ENCODE measurements around the gene TMED10. TPM values are rescaled to one million over a fixed set of nuclear protein-coding genes. Genes with fewer than 3 reads are reported as not detected.
"Not testable (repeated sequence)": the region's sequence is repeated elsewhere in the genome, so short reads cannot be mapped to it uniquely, and the experiment has no call there.

Gene TMED10
- total RNA-seq, 1 donor from 2014 or later: 330 TPM

GRCh38 chr14:75191100-75191499, 14.7 kb upstream of the TMED10 start:
- DNase-seq (ENCODE audit: low spot score): peak; percentile 37

DNA sequence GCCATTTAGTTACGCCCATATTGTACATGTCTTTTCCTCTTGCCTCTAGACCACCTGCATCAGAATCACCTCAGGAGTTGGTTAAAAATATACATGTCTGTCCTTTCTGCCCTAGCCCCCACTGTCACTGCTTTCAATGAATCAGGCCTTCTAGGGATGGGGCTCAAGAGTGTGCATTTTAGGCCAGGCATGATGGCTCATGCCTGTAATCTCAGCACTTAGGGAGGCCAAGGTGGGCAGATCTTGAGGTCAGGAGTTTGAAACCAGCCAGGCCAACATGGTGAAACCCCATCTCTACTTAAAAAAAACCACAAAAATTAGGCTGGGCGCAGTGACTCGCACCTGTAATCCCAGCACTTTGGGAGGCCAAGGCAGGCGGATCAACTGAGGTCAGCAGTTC, 13.6 kb upstream of the TMED10 start:
- no peak for DNase-seq (ENCODE audit: low spot score)

GRCh38 chr14:75188520-75189268, 12.3 kb upstream of the TMED10 start:
- DNase-seq (ENCODE audit: low spot score): no peak

GRCh38 chr14:75188086-75188485, 11.7 kb upstream of the TMED10 start:
- DNase-seq (ENCODE audit: low spot score): no peak

DNA sequence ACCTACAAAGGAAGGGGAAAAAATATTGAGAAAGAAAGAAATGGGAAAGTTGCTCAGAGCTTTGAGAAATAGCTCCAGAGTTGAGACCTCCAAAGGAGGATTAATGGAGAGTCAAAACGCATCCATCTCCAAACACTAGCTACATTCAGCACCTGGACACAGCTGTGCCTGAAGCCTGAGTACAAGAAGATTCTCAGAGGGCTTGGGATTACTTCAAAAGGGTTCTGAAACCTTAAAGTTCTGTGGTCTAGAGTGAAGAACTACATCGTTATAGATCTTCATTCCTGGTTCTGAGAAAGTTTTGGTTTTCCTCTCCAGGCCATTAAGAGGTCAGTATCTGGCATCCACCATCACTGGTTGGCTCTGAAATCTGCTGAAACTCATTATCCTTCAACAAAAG, 10.5 kb upstream of the TMED10 start:
- no peak for DNase-seq (ENCODE audit: low spot score)

GRCh38 chr14:75185251-75186040, 9.0 kb upstream of the TMED10 start:
- no peak for DNase-seq (ENCODE audit: low spot score)

DNA sequence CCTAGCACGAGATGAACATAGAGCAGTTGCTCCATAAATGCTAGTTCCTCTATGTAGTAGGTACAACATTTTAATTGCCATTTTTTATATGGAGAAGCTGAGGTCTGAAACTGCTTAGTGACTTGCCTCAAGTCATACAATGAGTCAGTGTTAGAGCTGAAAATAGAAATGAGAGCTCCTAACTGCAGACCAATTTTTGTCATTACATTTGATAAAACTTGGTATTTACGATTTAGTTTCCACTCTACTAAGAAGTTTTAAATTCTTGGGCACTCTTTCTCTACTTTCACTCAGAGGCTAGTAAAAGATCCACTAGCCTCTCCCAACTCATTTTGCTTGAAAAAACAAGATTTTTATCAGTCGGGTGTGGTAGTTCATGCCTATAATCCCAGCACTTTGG, 8.1 kb upstream of the TMED10 start:
- no peak for DNase-seq (ENCODE audit: low spot score)

GRCh38 chr14:75184039-75184438, 7.6 kb upstream of the TMED10 start:
- no peak for DNase-seq (ENCODE audit: low spot score)

- no peak for DNase-seq (ENCODE audit: low spot score)
Measured at GRCh38 chr14:75183225-75183624, 6.8 kb upstream of the TMED10 start.

GRCh38 chr14:75182821-75183220, 6.4 kb upstream of the TMED10 start:
- no peak for DNase-seq (ENCODE audit: low spot score)

- not testable (repeated sequence) for DNase-seq (ENCODE audit: low spot score)
Measured at GRCh38 chr14:75182163-75182562, 5.8 kb upstream of the TMED10 start.

DNA sequence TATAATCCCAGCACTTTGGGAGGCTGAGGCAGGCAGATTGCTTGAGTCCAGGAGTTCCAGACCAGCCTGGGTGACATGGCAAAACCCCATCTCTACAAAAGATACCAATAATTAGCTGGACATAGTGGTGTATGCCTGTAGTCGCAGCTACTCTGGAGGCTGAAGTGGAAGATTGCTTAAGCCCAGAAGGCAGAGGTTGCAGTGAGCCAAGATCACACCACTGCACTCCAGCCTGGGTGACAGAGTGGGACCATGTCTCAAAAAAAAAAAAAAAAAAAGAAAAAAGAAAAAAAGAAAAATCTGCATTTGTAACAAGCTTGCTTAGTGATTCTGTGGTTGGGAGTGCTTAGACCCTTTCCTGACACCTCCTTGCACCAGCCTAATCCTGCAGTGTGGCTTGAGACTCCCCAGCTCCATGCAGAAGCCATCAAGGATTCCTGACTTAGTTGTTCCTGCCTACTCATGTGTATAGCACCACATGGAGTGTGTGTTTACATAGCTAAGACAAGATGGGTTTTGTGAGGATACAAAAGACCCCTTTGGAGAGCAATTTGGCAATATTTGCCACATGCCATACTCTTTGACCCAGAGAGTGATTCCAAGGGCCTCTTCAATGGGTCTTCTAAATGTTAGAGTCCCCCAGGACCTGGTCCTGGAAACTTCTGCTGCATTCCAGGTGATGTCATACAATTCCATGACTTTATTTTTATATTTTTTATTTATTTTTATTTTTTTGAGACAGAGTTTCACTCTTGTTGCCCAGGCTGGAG, 5.1 kb upstream of the TMED10 start:
- no peak for DNase-seq (ENCODE audit: low spot score)

GRCh38 chr14:75175677-75176141, 703 bp downstream of the TMED10 start:
- DNase-seq (ENCODE audit: low spot score): no peak

DNA sequence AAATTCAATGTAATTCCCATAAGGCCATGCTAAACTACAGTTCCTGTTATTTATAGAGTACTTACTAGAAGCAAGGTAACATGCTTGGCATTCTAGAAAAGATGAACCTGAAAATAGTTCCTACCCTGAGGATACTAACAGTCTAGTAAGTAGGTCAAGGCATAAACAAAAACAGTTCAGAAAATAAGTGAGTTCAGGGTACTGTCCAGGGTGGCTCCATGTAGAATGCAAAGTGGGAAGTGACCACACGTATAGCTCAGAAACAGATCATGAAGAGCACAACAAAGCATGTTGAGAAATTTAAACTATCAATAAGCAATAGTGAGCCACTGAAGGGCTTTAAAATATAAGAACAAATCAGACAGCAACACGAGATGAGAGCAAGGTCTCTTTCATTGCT, 2.3 kb downstream of the TMED10 start:
- DNase-seq (ENCODE audit: low spot score): no peak

GRCh38 chr14:75170772-75171171, 5.6 kb downstream of the TMED10 start:
- DNase-seq (ENCODE audit: low spot score): no peak

DNA sequence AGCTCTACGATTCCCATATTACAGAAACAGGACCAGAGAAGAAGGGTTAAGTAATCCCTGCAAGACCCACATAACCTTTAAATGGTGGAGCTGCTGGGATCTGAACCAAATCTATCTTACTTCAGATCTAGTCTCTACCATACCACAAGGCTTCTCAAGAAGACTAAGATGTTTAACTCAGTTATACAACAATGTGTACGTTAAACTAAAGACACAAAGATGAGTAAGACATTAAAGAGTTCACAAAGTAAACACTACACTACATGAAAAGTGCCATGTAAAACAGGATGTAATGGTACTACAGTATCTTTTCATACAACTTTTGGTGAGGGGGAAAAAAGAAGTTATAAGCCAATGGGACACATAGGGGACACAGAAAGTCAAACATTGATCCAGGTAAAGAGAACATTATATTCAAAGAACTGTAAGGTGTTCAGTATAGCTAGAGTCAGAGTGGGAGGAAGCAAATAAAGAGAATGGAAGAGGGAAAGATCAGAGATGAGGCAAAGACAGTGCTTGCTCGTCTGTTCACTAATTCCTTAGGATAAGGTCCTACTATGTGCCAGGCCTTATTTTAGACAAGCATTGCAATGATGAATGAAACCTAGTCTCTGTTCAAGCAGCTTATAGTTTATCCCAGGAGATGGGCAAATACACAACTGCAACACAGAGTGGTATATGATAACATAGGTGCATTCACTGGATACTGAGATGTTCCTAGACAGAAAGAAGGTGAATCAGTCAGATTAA, 7.7 kb downstream of the TMED10 start:
- no peak for DNase-seq (ENCODE audit: low spot score)

DNA sequence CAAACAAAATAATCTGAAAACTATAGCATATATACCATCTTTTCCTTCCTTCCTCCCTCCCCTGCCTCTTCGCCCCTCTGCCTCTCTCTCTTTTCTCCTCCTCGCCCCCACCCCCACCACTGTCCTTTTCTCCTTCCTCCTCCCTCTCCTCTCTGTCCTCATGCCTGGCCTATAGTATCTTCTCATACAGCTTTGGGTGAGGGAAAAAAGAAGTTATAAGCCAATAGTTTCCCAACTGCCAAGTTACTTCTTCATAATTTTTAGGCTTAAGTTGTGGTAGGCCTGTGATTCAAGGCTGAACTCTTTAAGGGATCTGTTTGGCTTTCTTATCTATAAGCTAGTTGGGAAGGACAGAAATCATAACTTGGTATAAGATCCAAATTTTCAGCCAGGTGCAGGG, 9.1 kb downstream of the TMED10 start:
- DNase-seq (ENCODE audit: low spot score): no peak

DNA sequence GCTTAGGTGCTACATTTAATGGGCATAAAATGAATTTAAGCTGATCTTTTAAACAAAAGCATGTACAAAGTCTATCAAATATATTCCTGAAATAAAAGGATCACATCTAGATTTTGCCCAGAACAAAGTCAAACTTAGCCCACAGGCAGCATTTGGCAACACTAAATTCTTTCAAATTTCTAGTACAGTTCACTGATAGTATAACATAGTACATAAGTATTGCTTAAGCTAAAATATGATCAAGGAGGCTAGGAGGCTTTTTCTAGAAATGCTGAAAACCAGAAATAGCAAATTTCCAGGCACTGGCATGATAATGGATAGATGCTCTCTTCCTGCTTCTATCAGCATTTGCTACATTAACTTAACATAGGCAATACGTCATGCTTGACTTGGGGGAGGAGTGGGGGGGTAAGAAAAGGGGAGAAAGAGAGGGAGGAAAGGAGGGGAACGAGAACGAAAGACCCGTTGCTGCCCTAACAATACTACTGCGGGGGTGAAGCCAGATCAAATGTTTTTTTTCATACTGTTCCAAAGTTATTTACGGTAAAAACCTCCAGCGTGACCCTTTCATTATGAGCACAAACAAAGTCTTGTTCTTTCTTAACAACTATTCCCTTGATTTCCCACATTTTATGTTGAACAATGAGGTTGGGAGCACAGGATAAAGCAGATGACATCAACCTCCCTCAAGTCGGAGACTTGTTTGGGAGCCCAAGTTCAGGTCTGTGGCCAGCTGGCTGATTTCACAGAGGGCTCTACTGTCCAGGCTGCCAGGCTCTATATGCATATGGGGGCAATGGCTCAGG, 10.6 kb downstream of the TMED10 start:
- DNase-seq (ENCODE audit: low spot score): no peak

DNA sequence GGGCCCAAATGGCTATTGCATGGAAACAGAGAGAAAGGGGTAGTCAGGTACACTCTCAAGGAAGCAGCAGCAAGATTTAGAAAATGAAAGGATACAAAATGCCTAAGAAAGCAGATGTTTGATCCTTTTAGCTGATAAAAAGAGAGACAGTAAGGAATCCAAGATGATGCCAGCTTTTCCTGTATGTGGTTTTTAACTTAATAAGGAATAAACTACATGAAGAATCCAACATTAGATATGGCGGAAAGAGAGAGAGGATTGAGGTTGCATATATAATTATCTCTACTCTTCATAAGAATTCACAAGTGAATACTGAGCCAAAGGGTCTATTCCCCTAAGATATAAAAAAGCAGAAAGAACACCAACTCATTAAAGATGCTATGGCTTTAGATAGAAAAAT, 11.6 kb downstream of the TMED10 start:
- DNase-seq (ENCODE audit: low spot score): no peak

DNA sequence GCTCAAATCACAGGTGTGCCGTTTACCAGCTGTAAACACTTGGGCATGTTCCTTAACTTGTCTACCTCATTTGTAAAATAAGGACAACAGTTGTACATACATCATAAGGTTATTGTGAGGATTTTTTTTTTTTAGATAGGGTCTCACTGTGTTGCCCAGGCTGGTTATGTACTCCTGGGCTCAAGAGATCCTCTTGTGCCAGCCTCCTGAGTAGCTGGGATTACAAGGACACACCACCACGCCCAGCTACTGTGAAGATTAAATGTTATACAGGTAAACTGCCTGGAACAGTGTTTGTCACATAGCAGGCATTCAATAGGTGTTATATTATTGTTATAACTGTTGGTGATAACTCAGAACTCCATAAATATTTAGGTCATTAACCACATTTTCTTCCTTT, 12.7 kb downstream of the TMED10 start:
- no peak for DNase-seq (ENCODE audit: low spot score)
